Neural cell (in vitro differentiated cells): ENCODE results near the gene HES6. TPM values are rescaled to one million over a fixed set of nuclear protein-coding genes. Genes with fewer than 3 reads are reported as not detected.

Experiments used
- H2AFZ ChIP-seq: fragments of 200-600, 300-800 bp; sonication (generic), shearing (Covaris generic); 2 replicates; pipeline ENCODE4 v1.6.0; 2014; ENCODE audit warnings: low read depth, mild to moderate bottlenecking, antibody characterized with exemption, low read length, moderate library complexity
- H3F3A ChIP-seq: fragments of 200-600 bp; shearing (Covaris generic); 2 replicates; pipeline ENCODE4 v1.6.1; 2016; ENCODE audit warnings: mild to moderate bottlenecking, moderate library complexity, mixed read lengths, antibody characterized with exemption, low read length; ENCODE audit not compliant: insufficient read depth, poor library complexity, severe bottlenecking
- H3K27ac ChIP-seq: fragments of 200-600, 300-800 bp; sonication (generic), shearing (Covaris generic); 2 replicates; pipeline ENCODE4 v1.5.1; 2014; ENCODE audit warnings: mild to moderate bottlenecking, low read length, moderate library complexity
- H3K27me3 ChIP-seq: fragments of 300-800, 200-600 bp; sonication (generic), shearing (Covaris generic); 2 replicates; pipeline ENCODE4 v1.6.0; 2014; ENCODE audit warnings: mild to moderate bottlenecking, low read depth, low read length, moderate library complexity; ENCODE audit not compliant: insufficient read depth
- H3K36me3 ChIP-seq: fragments of 300-800, 200-600 bp; sonication (generic), shearing (Covaris generic); 2 replicates; pipeline ENCODE4 v1.5.1; 2014; ENCODE audit warnings: mild to moderate bottlenecking, antibody characterized with exemption, low read length, moderate library complexity; ENCODE audit not compliant: insufficient read depth
- H3K4me2 ChIP-seq: fragments of 300-800, 200-600 bp; sonication (generic), shearing (Covaris generic); 2 replicates; pipeline ENCODE4 v1.6.0; 2014; ENCODE audit warnings: mild to moderate bottlenecking, low read length
- H3K4me3 ChIP-seq: fragments of 300-800, 200-600 bp; sonication (generic), shearing (Covaris generic); 2 replicates; pipeline ENCODE4 v1.5.1; 2014; ENCODE audit warnings: mild to moderate bottlenecking, low read length, moderate library complexity
- H3K79me2 ChIP-seq: fragments of 200-600 bp; shearing (Covaris generic); replicated peaks from 2 replicates; pipeline ENCODE4 v1.6.0; 2014; ENCODE audit warnings: mild to moderate bottlenecking, low read length, moderate library complexity; ENCODE audit not compliant: insufficient read depth
- H3K9ac ChIP-seq: fragments of 300-800, 200-600 bp; sonication (generic), shearing (Covaris generic); 2 replicates; pipeline ENCODE4 v1.6.1; 2016; ENCODE audit warnings: mild to moderate bottlenecking, low read length, mixed read lengths
- H3K9me2 ChIP-seq: fragments of 200-600 bp; shearing (Covaris generic); 2 replicates; pipeline ENCODE4 v1.6.1; 2016; ENCODE audit warnings: mild to moderate bottlenecking, low read length, mixed read lengths; ENCODE audit not compliant: insufficient read depth
- H3K9me3 ChIP-seq: fragments of 200-600, 300-800 bp; sonication (generic), shearing (Covaris generic); 2 replicates; pipeline ENCODE4 v1.6.1; 2016; ENCODE audit warnings: mild to moderate bottlenecking, mixed run types, low read length, moderate library complexity, mixed read lengths
- H4K20me1 ChIP-seq: fragments of 200-600 bp; shearing (Covaris generic); 2 replicates; pipeline ENCODE4 v1.6.1; 2016; ENCODE audit warnings: mild to moderate bottlenecking, mixed run types; ENCODE audit not compliant: insufficient read depth
- CTCF ChIP-seq: fragments of 450-650 bp; IDR thresholded peaks from 2 replicates; pipeline ENCODE4 v1.5.1; 2014; ENCODE audit warnings: antibody characterized with exemption, mild to moderate bottlenecking, moderate library complexity; ENCODE audit not compliant: poor library complexity, severe bottlenecking
- EP300 ChIP-seq: fragments of 450-650 bp; conservative IDR thresholded peaks from 2 replicates; pipeline ENCODE4 v1.6.1; 2014; ENCODE audit warnings: antibody characterized with exemption, mild to moderate bottlenecking, moderate library complexity; ENCODE audit not compliant: poor library complexity, severe bottlenecking
- EZH2 ChIP-seq: fragments of 200-600, 300-800 bp; shearing (Covaris generic), sonication (generic); IDR thresholded peaks from 2 replicates; pipeline ENCODE4 v1.6.1; 2014; ENCODE audit warnings: antibody characterized with exemption, low read length, borderline replicate concordance, mild to moderate bottlenecking; ENCODE audit not compliant: insufficient read depth, poor library complexity, severe bottlenecking
- MXI1 ChIP-seq: fragments of 450-650 bp; conservative IDR thresholded peaks from 2 replicates; pipeline ENCODE4 v1.6.1; 2014; ENCODE audit warnings: antibody characterized with exemption, mild to moderate bottlenecking; ENCODE audit not compliant: poor library complexity, severe bottlenecking
- POLR2AphosphoS5 ChIP-seq: IDR thresholded peaks from 2 replicates; pipeline ENCODE4 v1.6.1; 2012
- RAD21 ChIP-seq: fragments of 450-650 bp; conservative IDR thresholded peaks from 2 replicates; pipeline ENCODE4 v1.6.1; 2014; ENCODE audit warnings: antibody characterized with exemption, mild to moderate bottlenecking, moderate library complexity
- REST ChIP-seq: IDR thresholded peaks from 2 replicates; pipeline ENCODE4 v1.6.1; 2012; ENCODE audit warnings: borderline replicate concordance
- SMC3 ChIP-seq: fragments of 450-650 bp; conservative IDR thresholded peaks from 2 replicates; pipeline ENCODE4 v1.6.1; 2014; ENCODE audit warnings: antibody characterized with exemption, mild to moderate bottlenecking, moderate library complexity; ENCODE audit not compliant: poor library complexity
- TAF1 ChIP-seq: IDR thresholded peaks from 2 replicates; pipeline ENCODE4 v1.6.1; 2012; ENCODE audit warnings: low read depth
- polyA plus RNA-seq: library from polyadenylated mRNA; depleted of rRNA; stranded (reverse); fragments of >200 nt; gene quantifications from 2 replicates; pipeline ENCODE4 v1.2.3, GENCODE V29; 2014

Gene HES6
- polyA plus RNA-seq, 1 donor from 2014 or later, result 236 TPM

- H3K9me2 ChIP-seq, result no peaks in the 10 kb centered on the region
- no peaks in the 10 kb centered on the region for H3K36me3 ChIP-seq
- no peaks in the 10 kb centered on the region for H3K9me3 ChIP-seq
- no peaks in the 10 kb centered on the region for H3K79me2 ChIP-seq
- no peak overlapping the region for H2AFZ ChIP-seq
- no peaks in the 10 kb centered on the region for H4K20me1 ChIP-seq
- no peaks in the 10 kb centered on the region for H3F3A ChIP-seq
- H3K9ac ChIP-seq, result no peak overlapping the region
- no peak overlapping the region for H3K4me2 ChIP-seq
- no peak overlapping the region for H3K27ac ChIP-seq
- no peak overlapping the region for H3K4me3 ChIP-seq
- no peak for TF ChIP-seq MXI1
- no peak for TF ChIP-seq EZH2
- no peak for TF ChIP-seq EP300
- no peak for TF ChIP-seq SMC3
- TF ChIP-seq TAF1, result no peak
- TF ChIP-seq REST, result no peak
- TF ChIP-seq POLR2AphosphoS5, result no peak
- TF ChIP-seq CTCF, result no peak
- no peak for TF ChIP-seq RAD21
- peaks cover 6% of the 10 kb centered on the region for H3K27me3 ChIP-seq
These were observed 11.1 kb downstream of the HES6 start for GRCh38 chr2:238228700-238229099.

GRCh38 chr2:238227587-238228032 lies 12.2 kb downstream of the HES6 start:
- Histone ChIP-seq H3K4me3 (no peak overlapping the region), H3K27me3 (peaks cover 6% of the 10 kb centered on the region), H2AFZ (no peak overlapping the region), H3K79me2 (no peaks in the 10 kb centered on the region), H3K36me3 (no peaks in the 10 kb centered on the region), H3K4me2 (no peak overlapping the region), H4K20me1 (no peaks in the 10 kb centered on the region), H3K9me2 (no peaks in the 10 kb centered on the region), H3K9me3 (no peaks in the 10 kb centered on the region), H3K27ac (no peak overlapping the region), H3K9ac (no peak overlapping the region), H3F3A (no peaks in the 10 kb centered on the region)
- no peak for TF ChIP-seq EP300
- TF ChIP-seq POLR2AphosphoS5, result no peak
- no peak for TF ChIP-seq EZH2
- no peak for TF ChIP-seq CTCF
- no peak for TF ChIP-seq RAD21
- TF ChIP-seq MXI1, result no peak
- no peak for TF ChIP-seq SMC3
- TF ChIP-seq TAF1, result no peak
- TF ChIP-seq REST, result no peak
